ENCODE measurements around the gene SERTAD2.

DNA sequence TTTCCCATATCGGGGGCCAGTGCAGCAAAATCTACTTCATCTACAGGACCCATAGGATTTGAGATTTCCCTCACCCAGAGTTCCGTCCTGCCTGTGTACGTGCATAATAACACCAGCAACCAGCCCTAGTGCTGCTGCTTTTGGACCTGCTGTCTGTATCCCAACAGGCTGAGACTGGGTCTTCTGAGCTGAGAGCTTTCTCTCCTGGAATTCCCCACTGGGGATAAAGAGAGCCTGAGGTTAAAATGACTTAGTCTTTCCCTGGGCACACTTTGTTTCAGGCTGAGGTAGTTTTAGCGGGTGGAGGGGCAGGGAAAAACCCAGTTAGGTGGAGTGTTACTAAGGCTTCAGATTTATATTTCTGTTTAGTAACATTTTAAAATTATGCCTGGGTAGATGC lies 62.5 kb downstream of the SERTAD2 start:
- TF ChIP-seq, protein P1, sequence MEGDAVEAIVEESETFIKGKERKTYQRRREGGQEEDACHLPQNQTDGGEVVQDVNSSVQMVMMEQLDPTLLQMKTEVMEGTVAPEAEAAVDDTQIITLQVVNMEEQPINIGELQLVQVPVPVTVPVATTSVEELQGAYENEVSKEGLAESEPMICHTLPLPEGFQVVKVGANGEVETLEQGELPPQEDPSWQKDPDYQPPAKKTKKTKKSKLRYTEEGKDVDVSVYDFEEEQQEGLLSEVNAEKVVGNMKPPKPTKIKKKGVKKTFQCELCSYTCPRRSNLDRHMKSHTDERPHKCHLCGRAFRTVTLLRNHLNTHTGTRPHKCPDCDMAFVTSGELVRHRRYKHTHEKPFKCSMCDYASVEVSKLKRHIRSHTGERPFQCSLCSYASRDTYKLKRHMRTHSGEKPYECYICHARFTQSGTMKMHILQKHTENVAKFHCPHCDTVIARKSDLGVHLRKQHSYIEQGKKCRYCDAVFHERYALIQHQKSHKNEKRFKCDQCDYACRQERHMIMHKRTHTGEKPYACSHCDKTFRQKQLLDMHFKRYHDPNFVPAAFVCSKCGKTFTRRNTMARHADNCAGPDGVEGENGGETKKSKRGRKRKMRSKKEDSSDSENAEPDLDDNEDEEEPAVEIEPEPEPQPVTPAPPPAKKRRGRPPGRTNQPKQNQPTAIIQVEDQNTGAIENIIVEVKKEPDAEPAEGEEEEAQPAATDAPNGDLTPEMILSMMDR (IDR thresholded peaks at IDR 0.05 in 8 of 11, conservative IDR thresholded peaks at IDR 0.05 in 3 of 11): no peak
- TF ChIP-seq POLR2A (IDR thresholded peaks at IDR 0.05): no peak
- no peak for TF ChIP-seq POLR2AphosphoS5 (IDR thresholded peaks at IDR 0.05)
